ENCODE measurements around the gene ACAT2.
A peak's percentile ranks its signal among the peaks of the same experiment; 100 is the strongest.

Gene ACAT2

DNA sequence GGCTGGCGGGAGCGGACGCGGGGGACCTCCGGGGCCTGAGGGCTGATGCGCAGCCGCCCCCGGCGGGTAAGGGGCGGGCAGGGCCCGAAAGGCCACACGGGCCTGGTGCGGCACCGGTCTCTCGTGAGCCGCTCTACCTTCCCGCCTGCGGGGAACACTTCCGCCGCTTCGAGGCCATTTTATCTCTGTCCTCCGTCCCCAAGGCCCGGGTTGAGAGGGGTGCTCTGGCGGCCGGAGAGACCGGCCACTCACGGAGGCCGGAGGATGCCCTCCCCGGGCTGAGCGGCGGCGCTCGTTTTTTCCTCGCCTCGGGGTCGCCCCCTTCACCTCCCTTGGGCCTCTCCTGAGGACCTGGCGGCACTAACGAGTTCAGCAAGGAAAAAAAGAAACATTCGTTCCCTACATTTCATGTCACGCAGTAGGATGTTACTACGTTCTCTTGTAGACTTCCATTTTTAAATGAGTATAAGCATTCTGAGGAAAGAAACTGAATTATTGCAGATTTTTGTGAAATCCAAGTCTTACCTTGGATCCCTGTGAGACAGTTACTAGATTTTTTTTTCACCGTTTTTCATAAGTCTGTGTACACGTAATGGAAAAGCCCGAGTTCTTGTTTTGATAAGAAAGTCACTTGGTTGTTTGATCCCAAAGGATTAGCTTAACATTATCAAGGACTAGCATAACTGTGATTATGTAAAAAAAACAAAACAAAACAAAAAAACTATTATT, 34.0 kb upstream of the ACAT2 start (continued):
- TF ChIP-seq BCL11B (tag by site-specific recombination; IDR thresholded peaks at IDR 0.05; ENCODE audit: low read depth) (0 out of 2 replicates have a peak, but pooled peaks have one; percentile 19), GLIS1 (tag by site-specific recombination; IDR thresholded peaks at IDR 0.05) (no peak), TRIM28 (IDR thresholded peaks at IDR 0.05; ENCODE audit: borderline replicate concordance, low read length) (no peak), ZNF2 (tag by site-specific recombination; IDR thresholded peaks at IDR 0.05) (0 out of 2 replicates have a peak, but pooled peaks have one; percentile 21), ZXDB (tag by site-specific recombination; IDR thresholded peaks at IDR 0.05) (peak; percentile 58; the same call in 1 of the 2 replicates), ZNF391 (tag by site-specific recombination; IDR thresholded peaks at IDR 0.05; ENCODE audit: borderline replicate concordance, low read depth) (no peak), ZNF121 (tag by site-specific recombination; IDR thresholded peaks at IDR 0.05) (no peak), ZNF664 (tag by site-specific recombination; IDR thresholded peaks at IDR 0.05) (no peak), YY2 (tag by site-specific recombination; IDR thresholded peaks at IDR 0.05) (no peak), ZBTB20 (tag by site-specific recombination; IDR thresholded peaks at IDR 0.05) (peak; percentile 71), SP2 (tag by site-specific recombination; IDR thresholded peaks at IDR 0.05) (peak; percentile 72), KLF8 (tag by site-specific recombination; IDR thresholded peaks at IDR 0.05) (0 out of 2 replicates have a peak, but pooled peaks have one; percentile 47), GLI2 (tag by site-specific recombination; IDR thresholded peaks at IDR 0.05; ENCODE audit: borderline replicate concordance, low read depth) (no peak), HOXD13 (CRISPR knock-in tag; IDR thresholded peaks at IDR 0.05; ENCODE audit: borderline replicate concordance) (peak; percentile 63; the same call in 1 of the 2 replicates), ZNF37A (tag by site-specific recombination; IDR thresholded peaks at IDR 0.05) (no peak), YY1 (tag by site-specific recombination; IDR thresholded peaks at IDR 0.05) (peak; percentile 69), ZBTB48 (tag by site-specific recombination; IDR thresholded peaks at IDR 0.05) (peak; percentile 49; the same call in 1 of the 2 replicates)
- TF ChIP-seq, protein P1, sequence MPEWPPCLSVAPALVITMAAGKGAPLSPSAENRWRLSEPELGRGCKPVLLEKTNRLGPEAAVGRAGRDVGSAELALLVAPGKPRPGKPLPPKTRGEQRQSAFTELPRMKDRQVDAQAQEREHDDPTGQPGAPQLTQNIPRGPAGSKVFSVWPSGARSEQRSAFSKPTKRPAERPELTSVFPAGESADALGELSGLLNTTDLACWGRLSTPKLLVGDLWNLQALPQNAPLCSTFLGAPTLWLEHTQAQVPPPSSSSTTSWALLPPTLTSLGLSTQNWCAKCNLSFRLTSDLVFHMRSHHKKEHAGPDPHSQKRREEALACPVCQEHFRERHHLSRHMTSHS (tag by site-specific recombination; IDR thresholded peaks at IDR 0.05) = no peak
- TF ChIP-seq, protein P2, sequence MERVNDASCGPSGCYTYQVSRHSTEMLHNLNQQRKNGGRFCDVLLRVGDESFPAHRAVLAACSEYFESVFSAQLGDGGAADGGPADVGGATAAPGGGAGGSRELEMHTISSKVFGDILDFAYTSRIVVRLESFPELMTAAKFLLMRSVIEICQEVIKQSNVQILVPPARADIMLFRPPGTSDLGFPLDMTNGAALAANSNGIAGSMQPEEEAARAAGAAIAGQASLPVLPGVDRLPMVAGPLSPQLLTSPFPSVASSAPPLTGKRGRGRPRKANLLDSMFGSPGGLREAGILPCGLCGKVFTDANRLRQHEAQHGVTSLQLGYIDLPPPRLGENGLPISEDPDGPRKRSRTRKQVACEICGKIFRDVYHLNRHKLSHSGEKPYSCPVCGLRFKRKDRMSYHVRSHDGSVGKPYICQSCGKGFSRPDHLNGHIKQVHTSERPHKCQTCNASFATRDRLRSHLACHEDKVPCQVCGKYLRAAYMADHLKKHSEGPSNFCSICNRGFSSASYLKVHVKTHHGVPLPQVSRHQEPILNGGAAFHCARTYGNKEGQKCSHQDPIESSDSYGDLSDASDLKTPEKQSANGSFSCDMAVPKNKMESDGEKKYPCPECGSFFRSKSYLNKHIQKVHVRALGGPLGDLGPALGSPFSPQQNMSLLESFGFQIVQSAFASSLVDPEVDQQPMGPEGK (tag by site-specific recombination; IDR thresholded peaks at IDR 0.05) = peak; percentile 52
- TF ChIP-seq, protein P3, sequence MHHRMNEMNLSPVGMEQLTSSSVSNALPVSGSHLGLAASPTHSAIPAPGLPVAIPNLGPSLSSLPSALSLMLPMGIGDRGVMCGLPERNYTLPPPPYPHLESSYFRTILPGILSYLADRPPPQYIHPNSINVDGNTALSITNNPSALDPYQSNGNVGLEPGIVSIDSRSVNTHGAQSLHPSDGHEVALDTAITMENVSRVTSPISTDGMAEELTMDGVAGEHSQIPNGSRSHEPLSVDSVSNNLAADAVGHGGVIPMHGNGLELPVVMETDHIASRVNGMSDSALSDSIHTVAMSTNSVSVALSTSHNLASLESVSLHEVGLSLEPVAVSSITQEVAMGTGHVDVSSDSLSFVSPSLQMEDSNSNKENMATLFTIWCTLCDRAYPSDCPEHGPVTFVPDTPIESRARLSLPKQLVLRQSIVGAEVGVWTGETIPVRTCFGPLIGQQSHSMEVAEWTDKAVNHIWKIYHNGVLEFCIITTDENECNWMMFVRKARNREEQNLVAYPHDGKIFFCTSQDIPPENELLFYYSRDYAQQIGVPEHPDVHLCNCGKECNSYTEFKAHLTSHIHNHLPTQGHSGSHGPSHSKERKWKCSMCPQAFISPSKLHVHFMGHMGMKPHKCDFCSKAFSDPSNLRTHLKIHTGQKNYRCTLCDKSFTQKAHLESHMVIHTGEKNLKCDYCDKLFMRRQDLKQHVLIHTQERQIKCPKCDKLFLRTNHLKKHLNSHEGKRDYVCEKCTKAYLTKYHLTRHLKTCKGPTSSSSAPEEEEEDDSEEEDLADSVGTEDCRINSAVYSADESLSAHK (tag by site-specific recombination; IDR thresholded peaks at IDR 0.05) = no peak
- TF ChIP-seq, protein P4, sequence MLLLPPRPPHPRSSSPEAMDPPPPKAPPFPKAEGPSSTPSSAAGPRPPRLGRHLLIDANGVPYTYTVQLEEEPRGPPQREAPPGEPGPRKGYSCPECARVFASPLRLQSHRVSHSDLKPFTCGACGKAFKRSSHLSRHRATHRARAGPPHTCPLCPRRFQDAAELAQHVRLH (tag by site-specific recombination; IDR thresholded peaks at IDR 0.05) = 0 out of 2 replicates have a peak, but pooled peaks have one; percentile 25
- TF ChIP-seq, protein P5, sequence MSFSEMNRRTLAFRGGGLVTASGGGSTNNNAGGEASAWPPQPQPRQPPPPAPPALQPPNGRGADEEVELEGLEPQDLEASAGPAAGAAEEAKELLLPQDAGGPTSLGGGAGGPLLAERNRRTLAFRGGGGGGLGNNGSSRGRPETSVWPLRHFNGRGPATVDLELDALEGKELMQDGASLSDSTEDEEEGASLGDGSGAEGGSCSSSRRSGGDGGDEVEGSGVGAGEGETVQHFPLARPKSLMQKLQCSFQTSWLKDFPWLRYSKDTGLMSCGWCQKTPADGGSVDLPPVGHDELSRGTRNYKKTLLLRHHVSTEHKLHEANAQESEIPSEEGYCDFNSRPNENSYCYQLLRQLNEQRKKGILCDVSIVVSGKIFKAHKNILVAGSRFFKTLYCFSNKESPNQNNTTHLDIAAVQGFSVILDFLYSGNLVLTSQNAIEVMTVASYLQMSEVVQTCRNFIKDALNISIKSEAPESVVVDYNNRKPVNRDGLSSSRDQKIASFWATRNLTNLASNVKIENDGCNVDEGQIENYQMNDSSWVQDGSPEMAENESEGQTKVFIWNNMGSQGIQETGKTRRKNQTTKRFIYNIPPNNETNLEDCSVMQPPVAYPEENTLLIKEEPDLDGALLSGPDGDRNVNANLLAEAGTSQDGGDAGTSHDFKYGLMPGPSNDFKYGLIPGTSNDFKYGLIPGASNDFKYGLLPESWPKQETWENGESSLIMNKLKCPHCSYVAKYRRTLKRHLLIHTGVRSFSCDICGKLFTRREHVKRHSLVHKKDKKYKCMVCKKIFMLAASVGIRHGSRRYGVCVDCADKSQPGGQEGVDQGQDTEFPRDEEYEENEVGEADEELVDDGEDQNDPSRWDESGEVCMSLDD (tag by site-specific recombination; IDR thresholded peaks at IDR 0.05) = peak; percentile 72
